RKO (cell line): Measurements from ENCODE around the gene SIN3B.
"Not testable (repeated sequence)": the region's sequence is repeated elsewhere in the genome, so short reads cannot be mapped to it uniquely, and the experiment has no call there.

Source experiments
- DNase-seq: peaks from one replicate; pipeline ENCODE4 v3.0.0-alpha.2; 2016; ENCODE audit warnings: low spot score

Gene SIN3B

GRCh38 chr19:16829010-16829821 is at the start of gene SIN3B:
TSS of gene SIN3B (plus strand) at chr19:16829398. CDS start at chr19:16829421, 23 bp downstream.
- DNase-seq: peak; percentile 88

GRCh38 chr19:16779539-16780163 is 49.5 kb upstream of the SIN3B start:
- peak; percentile 13 for DNase-seq

- DNase-seq: no peak
Measured at GRCh38 chr19:16782719-16783118, 46.5 kb upstream of the SIN3B start.

- DNase-seq: no peak
Measured at GRCh38 chr19:16788479-16788878, 40.7 kb upstream of the SIN3B start.

GRCh38 chr19:16789238-16789637 is 40.0 kb upstream of the SIN3B start:
- no peak for DNase-seq

- no peak for DNase-seq
Measured at GRCh38 chr19:16790051-16790450, 39.1 kb upstream of the SIN3B start.

- no peak for DNase-seq
Measured at GRCh38 chr19:16791942-16792341, 37.3 kb upstream of the SIN3B start.

- DNase-seq: no peak
Measured at GRCh38 chr19:16794456-16795441, 34.4 kb upstream of the SIN3B start.

- peak; percentile 13 for DNase-seq
Measured at GRCh38 chr19:16795731-16796130, 33.5 kb upstream of the SIN3B start.

GRCh38 chr19:16797876-16798275 is 31.3 kb upstream of the SIN3B start:
- DNase-seq: no peak

- not testable (repeated sequence) for DNase-seq
Measured at GRCh38 chr19:16798326-16798725, 30.9 kb upstream of the SIN3B start.

- no peak for DNase-seq
Measured at GRCh38 chr19:16799740-16800139, 29.5 kb upstream of the SIN3B start.

GRCh38 chr19:16801600-16802013 is 27.6 kb upstream of the SIN3B start:
- peak; percentile 47 for DNase-seq

- DNase-seq: no peak
Measured at GRCh38 chr19:16804176-16804575, 25.0 kb upstream of the SIN3B start.

GRCh38 chr19:16807549-16808284 is 21.5 kb upstream of the SIN3B start:
- DNase-seq: no peak

- DNase-seq: no peak
Measured at GRCh38 chr19:16814526-16815100, 14.6 kb upstream of the SIN3B start.

- DNase-seq: no peak
Measured at GRCh38 chr19:16820056-16820455, 9.1 kb upstream of the SIN3B start.

- DNase-seq: no peak
Measured at GRCh38 chr19:16821081-16821480, 8.1 kb upstream of the SIN3B start.

GRCh38 chr19:16822648-16823047 is 6.5 kb upstream of the SIN3B start:
- no peak for DNase-seq

- peak; percentile 33 for DNase-seq
Measured at GRCh38 chr19:16824658-16825311, 4.4 kb upstream of the SIN3B start.
